Measurements from ENCODE around the gene GFRAL.

GFRAL gene

GRCh38 chr6:55449225-55449624, 122.0 kb downstream of the GFRAL start:
- Histone ChIP-seq H3K9ac (ENCODE audit: insufficient read length, low read depth) (no peak overlapping the region), H3K4me1 (ENCODE audit: insufficient read depth, insufficient read length) (no peaks in the 10 kb centered on the region), H3K4me3 (ENCODE audit: insufficient read length, low read depth) (no peak overlapping the region), H3K27me3 (ENCODE audit: insufficient read depth, insufficient read length) (no peaks in the 10 kb centered on the region), H3K9me3 (ENCODE audit: insufficient read depth, low read length) (no peaks in the 10 kb centered on the region), H3K36me3 (ENCODE audit: insufficient read depth, insufficient read length, low read length) (no peaks in the 10 kb centered on the region)
- TF ChIP-seq YY1 (IDR thresholded peaks at IDR 0.05; ENCODE audit: insufficient read depth, insufficient read length) (no peak), SUZ12 (IDR thresholded peaks at IDR 0.05; ENCODE audit: extremely low read depth, insufficient read depth, insufficient read length) (no peak), ZNF274 (IDR thresholded peaks at IDR 0.05; ENCODE audit: low read depth, low read length) (no peak)
- no peak for DNase-seq (ENCODE audit: low read depth, low spot score)

DNA sequence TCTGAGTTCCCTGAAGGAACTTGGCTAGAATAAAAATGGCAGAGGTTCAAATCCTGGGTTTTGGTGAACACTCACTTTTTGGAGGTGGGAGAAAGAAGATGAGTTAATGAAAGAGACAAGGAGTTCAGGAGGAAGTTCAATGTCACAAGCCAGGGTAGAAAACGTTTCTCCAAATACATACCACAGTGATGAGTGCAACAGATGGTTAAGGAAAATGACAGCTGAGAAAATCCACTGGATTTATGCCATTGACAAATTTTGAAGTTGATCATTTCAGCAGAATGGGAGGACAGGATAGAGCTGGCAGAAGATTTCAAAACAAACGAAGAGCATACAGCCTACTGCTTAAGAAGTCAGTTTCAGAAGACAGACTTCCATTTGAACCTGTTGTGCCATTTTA, 122.7 kb downstream of the GFRAL start:
- DNase-seq (ENCODE audit: low read depth, low spot score): no peak
- no peaks in the 10 kb centered on the region for H3K36me3 ChIP-seq (ENCODE audit: insufficient read depth, insufficient read length, low read length)

More for the DNA sequence above, 122.7 kb downstream of the GFRAL start:
- H3K27me3 ChIP-seq (ENCODE audit: insufficient read depth, insufficient read length): no peaks in the 10 kb centered on the region
- TF ChIP-seq ZNF274 (IDR thresholded peaks at IDR 0.05; ENCODE audit: low read depth, low read length) (no peak), YY1 (IDR thresholded peaks at IDR 0.05; ENCODE audit: insufficient read depth, insufficient read length) (no peak), SUZ12 (IDR thresholded peaks at IDR 0.05; ENCODE audit: extremely low read depth, insufficient read depth, insufficient read length) (no peak)
- H3K4me3 ChIP-seq (ENCODE audit: insufficient read length, low read depth): no peak overlapping the region
- H3K4me1 ChIP-seq (ENCODE audit: insufficient read depth, insufficient read length): no peaks in the 10 kb centered on the region
- H3K9ac ChIP-seq (ENCODE audit: insufficient read length, low read depth): no peak overlapping the region
- H3K9me3 ChIP-seq (ENCODE audit: insufficient read depth, low read length): no peaks in the 10 kb centered on the region

All from NT2/D1 (cell line).